ENCODE measurements around the gene ZSCAN9.
A peak's percentile ranks its signal among the peaks of the same experiment; 100 is the strongest.

Gene ZSCAN9

DNA sequence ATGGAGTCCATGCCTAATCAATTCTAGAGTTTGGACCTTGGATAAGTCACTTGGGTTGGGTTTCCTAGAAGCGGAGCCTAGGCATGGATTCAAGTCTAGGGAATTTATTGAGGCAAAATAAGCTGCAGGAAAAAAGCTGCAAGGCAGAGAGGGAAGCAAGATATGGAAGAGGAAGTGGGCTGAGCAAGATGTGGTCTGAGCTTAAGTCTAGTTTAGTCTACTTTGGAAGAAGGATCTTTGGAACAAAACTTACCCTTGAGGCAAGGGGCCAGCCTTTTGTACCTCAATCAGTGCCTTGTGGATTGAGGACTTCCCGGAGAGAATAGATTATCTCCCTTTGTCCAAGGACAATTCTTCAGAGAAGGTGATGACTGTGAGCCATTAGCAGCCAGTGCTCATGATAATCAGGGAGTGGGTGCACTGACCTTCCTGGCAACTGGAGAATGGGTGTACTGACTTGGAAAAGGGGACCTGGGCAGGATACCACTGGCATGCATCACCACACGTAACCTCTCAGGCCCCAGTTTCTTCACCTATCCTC is 10.9 kb downstream of the ZSCAN9 start:
- no peak for TF ChIP-seq Cebpa-rat (IDR thresholded peaks at IDR 0.05)
- Histone ChIP-seq H3K4me1 (peaks cover 0 to 24% (median 3%) of the 10 kb centered on the region in 10 experiments; a peak in 10 of 20 replicates), H3K9ac (no peak overlapping the region), H4K20me1 (no peaks in the 10 kb centered on the region), H3K27ac (no peak overlapping the region), H3K36me3 (peaks cover 20 to 33% (median 23%) of the 10 kb centered on the region in 11 experiments), H3K9me3 (replicated peaks in 1 of 11) (peaks cover 13 to 25% (median 21%) of the 10 kb centered on the region in 11 experiments), H3K4me3 (no peak overlapping the region), H3K4me2 (peak overlapping the region in 4 of 11 experiments; percentile 8 to 69 (median 38); a peak in 5 of 22 replicates), H3K27me3 (no peaks in the 10 kb centered on the region)

DNA sequence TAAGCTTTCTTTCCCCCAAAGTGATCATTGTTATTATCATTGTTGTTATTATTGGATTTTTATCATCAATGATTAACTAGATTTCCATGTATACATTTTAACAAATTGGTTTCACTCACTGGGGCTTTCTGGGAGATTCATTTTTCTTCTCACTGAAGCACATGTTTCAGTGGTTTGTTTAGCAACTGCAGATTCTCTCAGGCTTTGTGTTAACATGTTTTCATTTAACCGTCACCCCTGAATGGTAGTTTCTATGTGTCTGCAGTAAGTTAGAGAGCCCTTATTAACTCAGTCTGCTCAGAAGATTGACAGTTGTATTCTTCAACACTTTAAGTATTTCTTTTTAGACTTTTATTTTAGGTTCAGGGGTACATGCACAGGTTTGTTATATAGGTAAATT is 14.6 kb downstream of the ZSCAN9 start:
- H4K20me1 ChIP-seq = no peaks in the 10 kb centered on the region
- no peak overlapping the region for H3K4me3 ChIP-seq
- peaks cover 2 to 15% (median 9%) of the 10 kb centered on the region in 11 experiments; a peak in 20 of 22 replicates for H3K36me3 ChIP-seq
- H3K9ac ChIP-seq = no peak overlapping the region
- peaks cover 0 to 57% (median 3%) of the 10 kb centered on the region in 10 experiments; a peak in 10 of 20 replicates for H3K4me1 ChIP-seq
- no peaks in the 10 kb centered on the region for H3K27me3 ChIP-seq
- no peak overlapping the region for H3K4me2 ChIP-seq
- no peaks in the 10 kb centered on the region for H3K9me3 ChIP-seq (replicated peaks in 1 of 11)
- no peak for TF ChIP-seq Cebpa-rat (IDR thresholded peaks at IDR 0.05)
- no peak overlapping the region for H3K27ac ChIP-seq

DNA sequence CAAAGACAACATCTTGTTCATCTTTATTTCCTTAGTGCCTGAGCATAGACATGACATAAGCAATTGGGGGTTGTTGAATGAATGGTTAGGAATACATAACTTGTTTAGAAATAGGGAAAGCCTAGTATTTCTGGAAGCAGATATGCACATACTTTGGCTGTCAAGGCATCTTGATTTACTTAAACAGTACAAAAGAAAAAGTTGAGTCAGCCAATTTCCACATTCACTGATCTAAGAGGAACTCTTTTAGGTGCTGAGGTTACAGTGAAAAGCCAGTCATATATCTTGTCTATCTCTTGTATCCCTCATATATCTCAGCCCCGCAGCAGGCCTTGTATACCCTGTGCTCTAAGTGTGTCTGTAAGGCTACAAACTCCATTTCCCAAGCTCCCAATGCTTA is 15.4 kb downstream of the ZSCAN9 start:
- no peak for TF ChIP-seq Cebpa-rat (IDR thresholded peaks at IDR 0.05)

DNA sequence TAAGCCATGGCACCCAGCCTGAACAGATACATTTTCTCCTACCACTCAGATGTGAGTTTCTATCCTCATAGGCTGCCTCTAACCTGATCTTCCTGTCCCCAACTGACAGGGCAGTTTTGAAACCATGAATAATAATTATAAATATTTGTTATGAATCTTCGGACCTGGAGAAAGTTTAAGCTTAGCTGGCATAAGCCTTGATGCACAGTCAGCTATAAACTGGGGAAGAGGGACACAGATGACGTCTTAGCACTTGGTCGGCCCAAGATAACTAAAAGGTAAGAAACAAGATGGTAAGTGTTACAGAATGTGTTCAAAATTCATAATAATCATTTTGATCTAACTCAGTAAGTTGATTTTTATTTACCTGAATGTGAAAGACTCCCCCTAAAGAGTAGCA is 18.9 kb downstream of the ZSCAN9 start:
- Histone ChIP-seq H4K20me1 (no peaks in the 10 kb centered on the region), H3K9me3 (replicated peaks in 1 of 11) (no peaks in the 10 kb centered on the region), H3K27ac (peak overlapping the region in 2 of 11 experiments; percentile 50 to 57; a peak in 1 of 22 replicates), H3K9ac (0 out of 22 replicates have a peak overlapping the region, but pooled peaks of 1 of the 11 experiments have one; percentile 6), H3K4me3 (no peak overlapping the region), H3K27me3 (no peaks in the 10 kb centered on the region), H3K4me1 (peaks cover 0 to 43% (median 0%) of the 10 kb centered on the region in 10 experiments; a peak in 5 of 20 replicates), H3K4me2 (peak overlapping the region in 2 of 11 experiments; percentile 75 to 85; a peak in 5 of 22 replicates), H3K36me3 (peaks cover 45 to 58% (median 52%) of the 10 kb centered on the region in 11 experiments)
- no peak for TF ChIP-seq Cebpa-rat (IDR thresholded peaks at IDR 0.05)

More for the DNA sequence above, 15.4 kb downstream of the ZSCAN9 start:
- H3K36me3 ChIP-seq = peaks cover 11 to 24% (median 18%) of the 10 kb centered on the region in 11 experiments
- H3K27me3 ChIP-seq = no peaks in the 10 kb centered on the region
- H3K4me3 ChIP-seq = no peak overlapping the region
- H3K9ac ChIP-seq = no peak overlapping the region
- H3K4me2 ChIP-seq = peak overlapping the region in 2 of 11 experiments; percentile 26 to 38; a peak in 4 of 22 replicates
- no peaks in the 10 kb centered on the region for H3K9me3 ChIP-seq (replicated peaks in 1 of 11)
- H4K20me1 ChIP-seq = no peaks in the 10 kb centered on the region
- H3K27ac ChIP-seq = no peak overlapping the region
- peaks cover 0 to 55% (median 3%) of the 10 kb centered on the region in 10 experiments; a peak in 10 of 20 replicates for H3K4me1 ChIP-seq

DNA sequence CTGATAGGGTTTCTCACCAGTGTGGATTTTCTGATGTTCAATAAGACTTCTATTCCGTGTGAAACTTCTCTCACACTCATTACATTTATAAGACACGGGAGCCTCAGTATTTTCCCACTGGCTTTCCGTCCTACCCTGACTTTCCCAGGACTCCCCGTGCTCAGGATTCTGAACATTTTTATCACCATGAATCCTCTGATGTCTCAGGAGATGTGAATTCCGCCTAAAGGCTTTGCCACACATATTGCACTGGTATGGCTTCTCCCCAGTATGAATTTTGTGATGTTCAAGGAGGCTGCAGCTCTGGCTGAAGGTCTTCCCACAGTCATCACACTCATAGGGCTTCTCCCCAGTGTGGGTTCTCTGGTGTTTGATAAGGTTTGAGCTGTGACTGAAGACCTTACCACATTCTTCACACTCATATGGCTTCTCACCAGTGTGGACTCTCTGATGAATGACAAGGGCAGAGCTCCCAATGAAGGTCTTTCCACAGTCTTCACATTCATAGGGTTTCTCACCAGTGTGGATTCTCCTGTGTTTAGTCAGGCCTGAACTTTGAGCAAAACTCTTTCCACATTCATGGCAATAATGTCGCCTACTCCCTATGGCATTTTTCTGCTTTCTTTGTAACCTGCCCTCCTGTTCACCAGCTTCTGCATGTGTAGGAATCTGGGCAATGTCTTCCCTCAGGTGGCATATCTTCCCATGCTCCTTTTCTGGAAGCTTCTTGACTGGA is 20.3 kb downstream of the ZSCAN9 start:
- H4K20me1 ChIP-seq = no peaks in the 10 kb centered on the region
- no peak overlapping the region for H3K9ac ChIP-seq
- TF ChIP-seq Cebpa-rat (IDR thresholded peaks at IDR 0.05) = no peak
- no peaks in the 10 kb centered on the region for H3K9me3 ChIP-seq (replicated peaks in 1 of 11)
- H3K4me3 ChIP-seq = no peak overlapping the region
- no peaks in the 10 kb centered on the region for H3K27me3 ChIP-seq
- H3K4me1 ChIP-seq = peaks cover 1 to 49% (median 6%) of the 10 kb centered on the region in 10 experiments; a peak in 14 of 20 replicates
- H3K27ac ChIP-seq = no peak overlapping the region
- H3K36me3 ChIP-seq = peaks cover 45 to 66% (median 57%) of the 10 kb centered on the region in 11 experiments
- no peak overlapping the region for H3K4me2 ChIP-seq

GRCh38 chr6:28248916-28249315 is 23.8 kb downstream of the ZSCAN9 start:
- TF ChIP-seq Cebpa-rat (IDR thresholded peaks at IDR 0.05) = no peak
- Histone ChIP-seq H3K4me3 (no peak overlapping the region), H4K20me1 (no peaks in the 10 kb centered on the region), H3K27ac (no peak overlapping the region), H3K4me2 (no peak overlapping the region), H3K4me1 (peaks cover 20 to 39% (median 24%) of the 10 kb centered on the region in 10 experiments), H3K9ac (no peak overlapping the region), H3K27me3 (no peaks in the 10 kb centered on the region), H3K36me3 (peaks cover 45 to 60% (median 54%) of the 10 kb centered on the region in 11 experiments), H3K9me3 (replicated peaks in 1 of 11) (no peaks in the 10 kb centered on the region)

DNA sequence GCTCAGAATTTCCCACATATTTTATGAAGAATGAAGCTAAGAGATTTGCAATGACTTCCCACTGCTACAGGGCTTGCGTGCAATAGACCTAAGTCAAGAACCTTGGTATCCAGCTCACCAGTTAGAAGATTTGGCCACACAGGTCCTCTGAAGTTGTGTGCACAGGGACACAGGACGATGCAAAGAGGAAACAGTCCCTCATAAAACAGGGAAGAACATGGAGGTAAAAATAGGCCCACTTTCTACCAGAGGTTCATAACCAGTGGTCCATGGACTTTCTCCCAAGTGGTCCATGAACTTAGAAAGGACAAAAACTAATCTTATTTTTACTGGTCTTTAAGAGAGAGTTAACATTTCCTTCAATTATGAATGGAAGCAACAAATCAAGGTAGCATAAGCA is 25.7 kb downstream of the ZSCAN9 start:
- peak overlapping the region; percentile 80 to 97 (median 88) for H3K4me2 ChIP-seq
- H4K20me1 ChIP-seq = no peaks in the 10 kb centered on the region
- H3K36me3 ChIP-seq = peaks cover 27 to 42% (median 36%) of the 10 kb centered on the region in 11 experiments
- H3K9ac ChIP-seq = peak overlapping the region in 6 of 11 experiments; percentile 76 to 86 (median 85); a peak in 3 of 22 replicates
- H3K4me1 ChIP-seq = peaks cover 20 to 41% (median 25%) of the 10 kb centered on the region in 10 experiments
- no peak overlapping the region for H3K27ac ChIP-seq
- H3K27me3 ChIP-seq = no peaks in the 10 kb centered on the region
- TF ChIP-seq Cebpa-rat (IDR thresholded peaks at IDR 0.05) = no peak
- no peaks in the 10 kb centered on the region for H3K9me3 ChIP-seq (replicated peaks in 1 of 11)
- H3K4me3 ChIP-seq = peak overlapping the region; percentile 80 to 97 (median 94)

DNA sequence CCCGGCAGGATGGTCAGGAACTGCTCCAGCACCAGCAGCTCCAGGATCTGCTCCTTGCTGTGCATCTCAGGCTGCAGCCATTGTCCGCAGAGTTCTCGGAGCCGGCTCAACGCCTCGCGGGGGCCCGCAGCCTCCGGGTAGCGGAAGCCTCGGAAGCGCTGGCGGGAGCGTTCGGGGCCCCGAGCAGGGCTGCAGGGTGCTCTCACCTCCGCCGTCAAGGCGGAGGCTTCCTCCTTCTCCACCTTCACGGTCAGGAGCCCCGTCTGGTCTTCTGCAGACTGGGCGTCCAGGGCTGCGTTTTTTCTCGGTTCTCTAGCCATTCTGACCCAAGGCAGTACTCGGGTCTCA is 26.6 kb downstream of the ZSCAN9 start:
- H3K36me3 ChIP-seq = peaks cover 18 to 33% (median 28%) of the 10 kb centered on the region in 11 experiments; a peak in 21 of 22 replicates
- peak overlapping the region; percentile 80 to 97 (median 94) for H3K4me3 ChIP-seq
- H3K27me3 ChIP-seq = no peaks in the 10 kb centered on the region
- TF ChIP-seq Cebpa-rat (IDR thresholded peaks at IDR 0.05) = no peak
- peaks cover 20 to 41% (median 25%) of the 10 kb centered on the region in 10 experiments for H3K4me1 ChIP-seq
- H3K9me3 ChIP-seq (replicated peaks in 1 of 11) = no peaks in the 10 kb centered on the region
- H3K27ac ChIP-seq = peak overlapping the region; percentile 30 to 78 (median 72); a peak in 21 of 22 replicates
- peak overlapping the region; percentile 80 to 97 (median 88) for H3K4me2 ChIP-seq
- peak overlapping the region; percentile 76 to 86 (median 81) for H3K9ac ChIP-seq
- no peaks in the 10 kb centered on the region for H4K20me1 ChIP-seq
